GM10248 (cell line): ENCODE measurements around the gene SPTBN2.
"Not testable (repeated sequence)": the region's sequence is repeated elsewhere in the genome, so short reads cannot be mapped to it uniquely, and the experiment has no call there.

Experiments used
- CTCF ChIA-PET: fragments of 300-600 bp; sonication (Branson Sonifier 250); formaldehyde crosslinking; extraction: SDS; loops from one replicate; lab custom pipeline; 2021; ENCODE audit warnings: antibody characterized with exemption; lab: Yijun Ruan, JAX
- POLR2A ChIA-PET: fragments of 350-650 bp; sonication (Branson Sonifier 250); formaldehyde crosslinking; extraction: SDS; loops from one replicate; lab custom pipeline; 2020; ENCODE audit warnings: antibody characterized with exemption; lab: Yijun Ruan, JAX
- DNase-seq: peaks from one replicate; pipeline ENCODE4 v3.0.0; 2012; ENCODE audit errors: extremely low spot score
- CTCF ChIP-seq: IDR thresholded peaks from 2 replicates; pipeline ENCODE4 v1.5.1; 2012; ENCODE audit warnings: mild to moderate bottlenecking, low read depth; ENCODE audit errors: extremely low read depth, missing control alignments, control extremely low read depth

Gene SPTBN2

GRCh38 chr11:66641834-66642233 lies 87.2 kb downstream of the SPTBN2 start:
- POLR2A ChIA-PET = no interaction called here
- CTCF ChIA-PET = no interaction called here
- no peak for TF ChIP-seq CTCF
- no peak for DNase-seq

- POLR2A ChIA-PET = interaction anchor here (0.6 to 1.3 kb wide), 2 partner anchors 10 to 731 kb away, joined by 6 to 8 read pairs; no protein-coding TSS in a partner anchor
- not testable (repeated sequence) for DNase-seq
- CTCF ChIA-PET = interaction anchor here (1.9 to 3.7 kb wide), 3 partner anchors 14 to 39 kb away, joined by 5 to 16 read pairs (median 9); no protein-coding TSS in a partner anchor
These were observed 89.1 kb downstream of the SPTBN2 start for GRCh38 chr11:66639814-66640340.

DNA sequence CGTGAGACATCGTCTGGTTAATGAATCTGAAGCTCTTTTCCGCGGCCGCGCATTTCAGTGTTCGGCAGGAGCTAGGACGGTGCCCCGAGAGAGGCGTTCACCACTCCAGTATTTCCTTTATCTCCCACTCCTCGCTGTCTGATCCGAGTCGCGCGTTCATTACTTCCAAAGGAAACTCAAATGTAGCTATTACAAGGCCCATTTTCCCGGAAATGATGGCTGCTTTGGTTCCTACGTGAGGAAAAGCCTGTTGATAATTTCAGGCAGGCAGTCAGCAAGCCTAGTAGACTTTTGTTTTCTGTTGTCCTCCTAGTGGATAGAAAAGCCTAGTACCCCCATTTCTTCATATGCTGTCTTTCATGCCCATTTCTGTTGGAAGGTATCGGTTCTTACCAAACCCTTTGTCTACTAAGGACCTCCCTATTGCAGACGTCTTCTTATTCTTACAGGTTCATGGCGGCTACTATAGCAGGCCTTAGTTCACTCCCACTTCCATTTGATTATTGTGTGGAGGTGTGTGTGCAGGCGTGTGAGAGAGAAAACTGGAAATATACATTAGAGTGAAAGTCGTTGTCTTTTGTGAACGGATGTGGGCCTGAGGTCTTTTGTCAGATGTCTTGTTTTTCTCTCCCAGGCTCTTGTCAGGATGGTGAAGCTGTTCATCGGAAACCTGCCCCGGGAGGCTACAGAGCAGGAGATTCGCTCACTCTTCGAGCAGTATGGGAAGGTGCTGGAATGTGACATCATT lies 89.8 kb downstream of the SPTBN2 start:
- DNase-seq = no peak
- POLR2A ChIA-PET = interaction anchor here (0.6 to 3.5 kb wide), 9 partner anchors 9 to 731 kb away, joined by 5 to 68 read pairs (median 8); partner anchors contain the start of genes ACTN3, RBM14, RBM4B and ZDHHC24
- CTCF ChIA-PET = interaction anchor here (0.9 to 3.7 kb wide), 11 partner anchors 7 to 251 kb away, joined by 3 to 22 read pairs (median 5); no protein-coding TSS in a partner anchor
- TF ChIP-seq CTCF = no peak

- TF ChIP-seq CTCF = no peak
- ChIA-PET CTCF (interaction anchor here (0.9 to 3.7 kb wide), 18 partner anchors 8 to 250 kb away, joined by 3 to 22 read pairs (median 4); partner anchors contain the start of genes CCDC87, CCS and MRPL11), POLR2A (interaction anchor here (0.6 to 3.5 kb wide), 16 partner anchors 8 to 191 kb away, joined by 3 to 68 read pairs (median 6); partner anchors contain the start of genes ACTN3, PELI3, RBM14 and RBM4B)
- DNase-seq = peak; percentile 98
These were observed 90.6 kb downstream of the SPTBN2 start, which contains the start of gene RBM4 for GRCh38 chr11:66638177-66639065. TSS of gene RBM4 (plus strand) at chr11:66638703. CDS start at chr11:66639712, 1,009 bp downstream.

DNA sequence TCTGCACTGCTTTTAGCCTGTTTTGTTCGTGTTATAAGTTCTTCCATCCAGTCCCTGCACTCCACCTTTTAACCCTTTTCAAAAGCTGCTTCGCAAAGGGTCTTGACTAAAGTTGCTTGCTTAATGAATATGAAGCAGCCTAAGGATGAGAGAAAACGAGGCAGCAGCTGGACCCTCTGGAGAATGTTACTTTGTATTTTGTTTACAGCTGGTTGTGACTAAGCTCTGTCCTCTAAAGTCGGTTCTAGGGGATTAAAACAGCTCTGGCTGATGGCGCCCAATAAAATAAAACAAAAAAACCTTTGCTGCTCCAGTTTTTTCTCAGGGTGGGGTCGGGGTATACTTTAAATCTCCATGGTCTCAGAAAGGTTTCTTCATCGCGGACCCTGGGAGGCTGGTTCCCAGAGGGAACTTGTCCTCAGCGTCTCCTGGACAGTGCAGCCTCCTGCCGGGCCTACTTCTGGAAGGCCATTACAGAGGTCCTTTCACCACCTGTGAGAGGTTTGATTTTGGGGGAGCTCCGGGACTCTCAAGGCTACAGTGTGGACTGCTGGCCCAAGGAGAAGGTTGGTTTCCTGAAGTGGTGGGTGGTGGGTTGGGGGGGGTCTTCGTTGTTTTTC lies 91.3 kb downstream of the SPTBN2 start:
- CTCF ChIA-PET = interaction anchor here (0.9 to 3.7 kb wide), 16 partner anchors 9 to 199 kb away, joined by 3 to 22 read pairs (median 4); partner anchors contain the start of genes CCDC87, CCS and MRPL11
- POLR2A ChIA-PET = interaction anchor here (0.8 to 3.5 kb wide), 13 partner anchors 8 to 192 kb away, joined by 3 to 68 read pairs (median 7); partner anchors contain the start of genes ACTN3, PELI3, RBM14 and RBM4B
- DNase-seq = no peak
- no peak for TF ChIP-seq CTCF

DNA sequence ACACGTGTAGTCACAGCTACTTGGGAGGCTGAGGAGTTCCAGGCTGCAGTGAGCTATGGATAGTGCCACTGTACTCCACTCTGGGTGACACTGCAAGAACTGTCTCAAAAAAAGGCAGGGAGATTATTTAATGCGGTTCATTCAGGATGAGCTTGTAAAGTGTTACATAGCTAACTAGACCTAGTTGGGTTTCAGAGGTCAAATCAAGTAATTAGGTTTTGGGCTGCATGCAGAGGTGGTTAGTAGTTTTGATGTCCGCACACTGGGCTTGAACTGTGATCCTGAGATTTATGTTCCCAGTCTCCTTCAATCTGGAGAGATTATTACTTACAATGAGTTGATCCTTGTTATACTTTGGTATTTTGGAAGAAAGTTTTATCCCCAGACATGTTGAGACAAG lies 92.6 kb downstream of the SPTBN2 start:
- POLR2A ChIA-PET = interaction anchor here (0.5 to 3.5 kb wide), 4 partner anchors 12 to 1570 kb away, joined by 3 to 68 read pairs (median 4); no protein-coding TSS in a partner anchor
- no peak for DNase-seq
- CTCF ChIA-PET = interaction anchor here (1.2 to 3.7 kb wide), 3 partner anchors 8 to 13 kb away, joined by 4 to 22 read pairs (median 10); no protein-coding TSS in a partner anchor
- TF ChIP-seq CTCF = no peak
